Activated effector memory CD4-positive, alpha-beta T cell treated with anti-CD3 and anti-CD28 coated beads, Interleukin-2, amount 50 U/mL, for 16 hours (primary cell): ENCODE data around the gene CCNQ.

ENCODE experiments used
- DNase-seq: peaks from one replicate; pipeline ENCODE4 v3.0.0-alpha.2; 2020

Gene CCNQ

DNA sequence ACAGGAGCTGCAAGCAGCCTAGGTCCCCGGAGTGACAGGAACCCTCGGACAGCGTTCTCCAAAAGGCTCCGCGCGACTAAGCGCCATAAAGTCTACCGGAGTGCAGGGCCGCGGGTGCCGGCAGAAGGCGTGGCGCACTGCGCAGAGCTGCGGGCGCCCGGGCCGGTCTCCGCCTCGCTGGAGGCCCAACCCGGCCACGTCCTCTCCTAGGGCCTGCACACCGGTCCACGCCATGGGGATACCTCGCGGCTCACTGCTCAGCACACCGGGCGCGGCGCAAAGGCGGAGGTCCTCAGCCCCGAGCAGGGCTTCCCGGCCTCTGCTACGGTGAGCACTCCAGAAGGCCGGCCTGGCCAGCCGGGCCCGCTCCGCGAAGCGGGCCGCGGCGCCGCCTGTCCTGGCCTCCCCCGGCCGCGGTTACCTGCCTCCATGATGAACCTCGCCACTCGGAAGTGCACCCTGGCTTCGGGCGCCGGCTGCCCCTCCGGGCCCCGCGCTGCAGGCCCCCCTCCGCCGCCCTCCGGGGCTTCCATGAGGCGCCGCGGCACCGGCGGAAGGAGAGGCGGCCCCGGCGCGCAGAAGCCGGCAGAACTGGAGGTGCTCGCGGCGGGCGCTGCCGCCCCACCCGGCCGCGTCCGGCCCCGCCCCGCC lies at the start of gene CCNQ:
CCNQ (minus strand) TSS at position 599 of the 651 bp plus-strand sequence; CDS start at position 533, 66 bp downstream.
- peak; percentile 74 for DNase-seq

DNA sequence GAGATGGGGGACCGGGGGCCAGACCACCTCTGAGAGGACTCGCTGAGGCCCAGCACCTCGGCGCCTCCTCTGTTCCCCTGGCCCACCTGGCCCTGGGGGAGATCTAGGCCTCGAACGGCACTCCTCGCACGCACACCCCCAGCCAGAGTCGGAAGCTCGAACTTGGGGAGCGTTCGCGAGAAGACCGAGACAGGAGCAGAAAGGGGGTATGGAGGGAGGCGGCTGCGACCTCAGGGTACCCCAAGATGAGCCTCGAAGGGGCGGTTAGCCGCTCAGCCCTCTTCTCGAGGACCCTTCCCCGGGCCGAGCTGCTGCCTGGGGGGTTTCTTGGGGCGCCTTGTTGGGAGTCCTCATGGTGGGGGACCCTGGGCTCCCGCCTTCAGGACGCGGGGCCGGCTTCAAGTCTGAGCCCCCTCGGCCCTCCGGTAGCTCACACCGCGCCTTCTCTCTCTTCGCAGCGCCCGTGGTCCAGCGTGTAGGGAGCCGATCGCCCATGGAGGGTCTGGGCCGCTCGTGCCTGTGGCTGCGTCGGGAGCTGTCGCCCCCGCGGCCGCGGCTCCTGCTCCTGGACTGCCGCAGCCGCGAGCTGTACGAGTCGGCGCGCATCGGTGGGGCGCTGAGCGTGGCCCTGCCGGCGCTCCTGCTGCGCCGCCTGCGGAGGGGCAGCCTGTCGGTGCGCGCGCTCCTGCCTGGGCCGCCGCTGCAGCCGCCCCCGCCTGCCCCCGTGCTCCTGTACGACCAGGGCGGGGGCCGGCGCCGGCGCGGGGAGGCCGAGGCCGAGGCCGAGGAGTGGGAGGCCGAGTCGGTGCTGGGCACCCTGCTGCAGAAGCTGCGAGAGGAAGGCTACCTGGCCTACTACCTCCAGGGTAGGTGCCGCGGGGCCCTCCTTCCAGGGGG lies 48.8 kb upstream of the CCNQ start:
- DNase-seq = peak; percentile 45

DNA sequence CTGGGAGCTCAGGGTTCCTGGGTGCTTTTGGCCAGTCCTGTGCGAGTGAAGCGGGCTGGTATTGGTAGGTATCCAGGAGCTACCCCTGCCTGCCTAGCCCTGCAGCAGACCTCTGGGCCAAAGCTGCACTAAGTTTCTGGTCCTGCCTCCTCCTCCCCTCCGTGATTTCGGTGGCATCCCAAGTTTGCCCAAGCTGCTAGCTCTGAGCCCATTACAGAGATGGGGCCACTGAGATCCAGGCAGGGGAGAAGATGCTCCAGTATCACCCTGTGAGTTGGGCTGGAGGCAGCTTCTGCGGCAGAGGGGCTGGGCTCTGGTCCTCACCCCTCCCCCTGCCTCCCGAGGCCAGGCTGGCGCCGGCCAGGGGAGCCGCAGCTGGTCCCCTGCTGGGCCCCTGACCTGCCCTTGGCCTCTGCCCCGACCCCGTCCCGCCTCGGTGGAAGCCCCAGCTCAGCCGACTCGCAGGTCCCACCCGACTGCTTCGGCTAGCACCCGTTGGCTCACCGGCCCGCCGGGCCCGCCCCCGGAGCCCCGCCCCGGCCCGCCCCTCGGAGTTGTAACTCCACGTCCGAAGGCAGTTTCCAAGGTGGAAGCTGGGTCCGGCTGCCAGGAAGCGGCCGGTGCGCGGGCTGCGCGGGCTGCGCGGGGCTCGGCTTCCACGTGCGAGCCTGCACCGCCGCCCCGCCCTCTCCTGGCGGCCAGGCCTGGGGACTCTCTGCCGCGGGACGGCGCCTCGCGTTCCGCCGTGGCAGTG lies 47.9 kb upstream of the CCNQ start, which contains the start of gene DUSP9:
DUSP9 (plus strand) TSS at position 584 of the 754 bp plus-strand sequence. CDS start 751 bp downstream, outside the sequence.
- peak; percentile 62 for DNase-seq

DNA sequence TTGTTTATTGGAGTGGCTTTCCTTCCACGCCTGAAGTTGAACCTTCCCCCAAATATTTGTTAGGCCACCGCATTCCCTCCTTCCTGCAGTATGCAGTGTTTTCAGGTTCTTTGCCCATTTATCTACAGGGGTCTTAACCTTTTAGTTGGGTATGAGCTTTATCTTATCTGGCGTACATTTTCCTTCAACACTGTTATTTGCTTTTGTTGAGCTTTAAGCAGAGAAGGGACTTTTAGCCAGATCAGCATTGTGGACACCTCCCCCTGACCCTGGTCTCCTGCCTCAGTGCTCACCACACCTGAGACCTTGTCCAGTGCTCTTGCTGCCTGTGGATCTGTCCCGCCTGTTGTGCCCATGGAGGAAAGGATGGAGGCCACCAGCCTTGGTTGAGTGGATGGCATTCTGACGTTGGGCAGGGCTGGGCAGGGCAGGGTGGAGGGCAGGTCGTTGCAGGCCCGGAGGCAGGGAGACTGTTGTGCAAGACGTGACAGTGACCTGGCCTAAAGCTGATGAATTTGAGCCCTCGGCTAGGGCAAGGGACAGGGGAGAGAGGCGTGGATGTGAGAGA lies 47.1 kb upstream of the CCNQ start:
- DNase-seq = no peak

DNA sequence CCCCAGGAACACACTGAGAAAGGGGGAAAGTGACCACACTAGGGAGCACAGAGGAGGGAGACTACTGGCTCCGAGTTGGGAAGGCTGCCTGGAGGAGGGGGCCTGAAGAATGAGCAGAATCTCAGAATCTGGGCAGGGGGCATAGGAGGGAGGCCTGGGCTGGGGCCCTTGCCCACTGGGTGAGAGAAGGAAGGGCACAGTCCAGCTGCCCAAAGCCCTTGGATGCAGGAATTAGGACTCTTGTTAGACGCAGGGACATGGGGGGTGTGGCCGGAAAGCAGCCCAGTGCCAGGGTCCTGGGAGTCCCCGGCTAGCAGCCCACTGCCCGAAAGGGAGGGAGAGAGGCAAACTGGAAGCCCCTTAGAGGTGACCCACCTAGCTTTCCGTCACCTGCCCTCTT lies 46.2 kb upstream of the CCNQ start:
- DNase-seq = no peak

DNA sequence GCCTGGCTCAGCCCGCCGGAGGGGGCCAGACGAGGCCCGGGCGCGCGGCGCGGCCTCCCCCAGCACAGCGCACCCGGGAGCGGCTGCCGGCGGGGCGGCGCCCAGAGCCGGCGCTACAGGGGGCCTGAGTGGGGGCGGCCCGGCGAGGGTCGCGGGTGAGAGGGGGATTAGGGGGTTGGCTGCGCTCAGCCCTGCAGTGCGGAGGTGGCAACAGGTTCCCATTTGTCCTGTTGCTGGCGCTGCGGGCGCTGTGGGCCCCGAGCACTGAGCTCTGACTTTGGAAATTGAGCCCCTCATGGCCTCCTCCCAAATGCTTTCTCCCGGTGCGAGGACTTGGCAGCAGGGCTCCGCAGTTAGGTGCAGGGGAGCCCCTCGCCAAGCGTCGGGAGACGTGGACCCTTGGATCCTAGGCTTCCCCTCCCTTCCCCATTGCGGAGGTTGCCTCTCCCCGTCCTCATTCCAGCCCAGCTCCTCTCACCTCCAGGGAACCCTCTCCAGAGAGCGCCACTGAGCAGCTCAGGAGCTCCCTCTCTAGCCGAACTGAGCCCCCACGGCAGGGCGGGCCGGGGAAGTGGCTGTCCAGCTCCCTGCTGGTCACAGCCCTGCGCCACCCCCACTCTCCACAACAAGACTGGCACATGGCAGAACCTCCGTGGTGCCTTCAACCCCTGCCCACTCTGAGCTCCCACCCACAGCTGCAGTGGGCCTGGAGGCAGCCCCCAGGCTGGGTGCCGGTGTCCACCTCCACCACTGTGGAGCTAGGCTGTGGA lies 45.6 kb upstream of the CCNQ start:
- no peak for DNase-seq

DNA sequence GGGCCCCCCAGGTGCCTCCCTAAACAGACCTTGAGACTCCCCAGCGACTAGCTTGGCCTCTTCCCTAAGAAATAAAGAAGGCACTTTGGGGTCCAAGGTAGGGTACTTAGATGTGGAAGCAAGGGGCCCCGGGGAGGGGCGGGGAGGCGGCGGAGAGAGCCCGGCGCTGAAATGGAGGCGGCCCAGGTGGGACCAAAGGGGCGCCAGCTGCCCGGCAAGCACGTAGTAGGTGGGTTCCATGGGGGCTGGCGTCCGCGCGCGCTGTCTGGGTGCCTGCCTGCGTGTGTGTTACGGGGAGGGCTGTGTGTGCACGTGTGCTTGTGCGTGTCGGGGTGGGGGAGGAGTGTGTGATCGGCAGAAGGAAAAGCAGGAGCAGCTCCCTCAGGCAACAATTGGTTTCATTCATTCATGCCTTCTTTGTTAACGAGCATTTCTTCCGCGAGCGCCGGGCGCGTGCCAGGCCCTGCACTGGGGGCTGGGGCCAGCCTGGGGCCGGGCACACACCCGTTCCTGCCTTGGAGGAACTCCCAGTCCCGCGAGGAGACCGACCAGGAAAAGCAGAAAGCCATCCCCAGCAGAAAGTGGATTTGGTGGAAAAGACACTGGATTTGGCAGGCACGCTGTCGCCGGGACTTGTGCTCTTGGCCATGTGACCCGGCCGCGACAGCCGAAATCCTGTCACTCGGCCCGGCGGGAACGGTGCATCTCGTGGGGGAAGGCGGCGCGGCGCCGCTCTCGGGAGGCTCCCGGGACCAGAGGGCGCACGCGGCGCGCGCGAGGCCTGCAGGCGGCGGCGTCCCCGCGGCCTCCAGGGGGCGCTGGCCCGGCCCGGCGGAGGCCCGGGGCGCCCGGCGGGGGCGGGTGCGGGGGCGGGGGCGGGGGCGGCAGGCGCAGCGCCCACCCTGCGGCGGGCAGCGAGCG lies 44.8 kb upstream of the CCNQ start:
- peak; percentile 65 for DNase-seq

DNA sequence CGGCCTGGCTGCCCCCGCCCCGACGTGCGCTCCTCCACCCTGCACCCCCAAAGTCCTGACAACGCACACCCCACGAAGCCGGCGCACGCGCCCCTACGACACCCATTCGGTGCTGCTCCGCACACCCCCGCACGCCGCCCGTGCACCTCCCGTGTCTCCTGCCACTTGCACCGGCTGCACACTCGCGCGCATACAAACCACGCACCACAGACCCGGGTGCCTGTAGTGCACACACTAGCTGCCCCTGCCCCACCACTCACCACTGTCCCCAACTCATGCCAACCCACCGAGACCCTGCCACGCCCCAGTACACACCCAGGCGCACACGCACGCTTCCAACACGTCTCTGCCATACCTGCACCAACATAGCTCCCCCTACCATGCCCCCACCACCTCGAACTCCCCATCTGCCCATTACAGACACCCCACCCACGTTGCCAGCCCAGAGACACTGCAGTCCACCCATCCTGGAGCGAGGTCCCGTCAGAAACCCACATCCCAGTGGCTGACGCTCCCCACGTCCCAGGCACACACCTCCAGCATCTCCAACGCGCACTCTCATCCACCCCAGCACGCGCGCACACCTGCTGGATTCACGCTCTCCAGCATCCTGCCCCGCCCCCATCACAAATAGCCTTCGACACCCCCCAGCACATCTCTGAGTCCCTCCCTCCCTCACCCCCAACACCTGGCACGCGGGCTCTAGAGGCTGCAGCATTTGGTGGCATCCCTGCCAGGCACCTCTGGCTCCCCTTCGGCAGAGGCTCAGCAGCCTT lies 43.9 kb upstream of the CCNQ start:
- DNase-seq = no peak

DNA sequence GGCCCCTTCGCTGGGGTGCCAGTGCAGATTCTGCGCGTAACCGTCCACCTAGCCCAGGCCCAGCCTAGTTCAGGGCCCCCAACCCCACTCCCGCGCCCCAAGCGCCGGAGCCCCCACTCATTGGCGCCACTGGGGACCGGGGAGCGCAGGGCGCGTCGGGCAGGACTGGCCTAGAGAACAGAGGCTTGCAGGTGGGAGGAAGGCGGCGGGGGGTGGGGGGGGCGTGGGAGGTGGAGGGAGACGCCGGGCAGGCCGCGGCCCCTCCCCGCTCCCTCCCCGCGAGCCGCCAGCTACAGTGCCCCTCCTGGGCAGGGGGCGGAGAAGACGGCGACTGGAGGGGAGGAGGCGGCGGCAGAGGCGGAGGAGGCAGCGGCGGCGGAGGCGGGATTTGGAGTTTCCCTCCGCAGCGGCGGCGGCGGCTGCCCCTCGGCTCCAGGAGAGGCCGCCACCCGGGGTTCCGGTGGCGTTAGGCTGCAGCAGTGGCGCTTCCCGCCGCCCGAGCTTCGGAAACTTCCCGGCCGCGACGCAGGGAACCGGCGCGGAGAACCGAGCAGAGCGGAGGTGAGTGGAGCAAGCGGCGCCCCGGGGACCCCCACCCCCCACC lies 43.2 kb upstream of the CCNQ start:
- no peak for DNase-seq

DNA sequence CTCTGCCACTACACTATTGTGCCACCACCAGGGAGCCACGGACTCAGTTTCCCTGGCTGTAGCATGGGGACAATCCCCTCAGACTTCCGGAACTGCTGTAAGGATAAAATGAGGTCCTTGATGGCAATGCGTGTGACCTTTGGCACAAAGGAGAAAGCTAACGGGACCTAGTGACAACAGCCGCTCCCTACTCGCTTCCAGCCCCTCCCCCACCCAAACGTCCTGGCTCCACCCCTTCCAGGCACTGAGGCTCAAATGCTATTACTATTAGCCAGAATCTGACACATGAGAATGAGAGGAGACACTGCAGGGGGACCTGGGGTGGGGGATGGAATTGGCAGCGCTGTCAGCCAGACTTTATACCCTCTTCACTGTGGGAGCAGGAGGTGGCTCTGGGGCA lies 42.7 kb upstream of the CCNQ start:
- DNase-seq = no peak

DNA sequence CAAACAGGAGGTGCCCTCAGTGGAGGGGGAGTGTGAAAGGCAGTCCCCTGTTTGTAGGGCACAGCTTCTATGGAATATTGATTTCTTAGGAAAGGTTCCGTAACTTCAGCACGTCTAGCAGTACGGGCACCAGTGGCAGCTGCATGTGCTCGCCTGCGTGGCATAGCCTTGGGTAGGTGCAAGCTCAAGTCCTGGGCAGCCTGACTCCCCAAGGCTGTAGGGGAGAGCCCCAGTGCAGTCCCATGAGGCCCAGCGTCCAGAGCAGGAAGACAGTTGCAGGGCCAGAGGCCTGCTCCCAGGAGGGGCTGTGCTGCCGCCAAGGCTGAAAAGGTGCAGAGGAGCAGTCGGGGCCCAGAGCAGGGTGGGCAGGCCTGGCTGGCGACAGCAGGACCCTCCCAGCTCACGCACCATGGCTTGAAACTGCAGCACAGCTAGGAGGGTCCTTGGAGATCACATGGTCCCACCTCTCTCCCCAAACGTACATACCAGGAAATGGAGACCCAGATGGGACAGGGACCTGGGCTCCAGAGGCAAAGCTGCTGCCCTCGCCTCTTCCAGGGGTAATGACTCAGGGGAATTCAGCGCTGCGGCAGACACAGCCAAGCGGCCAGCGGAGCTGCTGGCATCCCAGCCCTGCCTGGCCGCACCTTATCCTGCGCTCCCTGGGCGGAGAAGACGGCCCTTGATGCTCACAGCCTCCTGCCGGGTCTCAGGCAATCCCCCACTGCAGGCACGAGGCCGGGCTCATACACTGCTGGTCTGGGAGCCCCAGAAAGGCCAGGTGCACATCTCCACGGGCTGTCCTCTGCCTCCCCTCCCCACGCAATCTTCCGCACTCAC lies 42.0 kb upstream of the CCNQ start:
- DNase-seq = no peak

DNA sequence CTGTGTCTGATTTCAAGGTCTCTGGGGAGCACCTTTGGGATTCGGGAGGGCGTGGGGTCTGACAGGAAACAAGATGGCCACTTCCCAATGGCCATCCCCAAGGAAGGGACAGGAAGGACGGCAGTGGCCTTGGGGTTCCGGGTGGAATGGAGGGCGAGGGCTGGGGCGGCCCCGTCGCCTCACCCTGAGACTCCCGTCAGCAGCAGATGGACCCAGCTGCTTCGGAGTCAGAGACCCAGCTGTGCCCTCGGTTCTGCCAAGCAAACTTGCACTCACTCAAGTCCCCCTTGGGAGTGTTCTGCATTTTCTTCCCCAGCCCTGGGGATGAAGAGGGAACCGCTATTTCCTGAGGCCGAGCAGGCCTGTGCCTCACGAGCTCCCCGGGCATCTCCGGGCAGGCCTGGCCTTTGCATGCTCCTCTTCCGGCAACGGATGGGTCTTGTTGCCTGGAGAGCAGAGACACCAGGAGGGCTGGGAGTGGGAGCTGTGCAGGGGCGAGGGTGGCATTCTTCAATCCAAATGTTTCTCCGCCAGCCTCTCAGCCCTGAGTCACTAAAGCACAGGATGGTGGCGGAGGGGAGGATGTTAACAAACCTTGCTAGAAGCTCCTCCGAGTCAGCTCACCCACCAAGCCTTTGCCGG lies 41.2 kb upstream of the CCNQ start:
- DNase-seq = no peak

DNA sequence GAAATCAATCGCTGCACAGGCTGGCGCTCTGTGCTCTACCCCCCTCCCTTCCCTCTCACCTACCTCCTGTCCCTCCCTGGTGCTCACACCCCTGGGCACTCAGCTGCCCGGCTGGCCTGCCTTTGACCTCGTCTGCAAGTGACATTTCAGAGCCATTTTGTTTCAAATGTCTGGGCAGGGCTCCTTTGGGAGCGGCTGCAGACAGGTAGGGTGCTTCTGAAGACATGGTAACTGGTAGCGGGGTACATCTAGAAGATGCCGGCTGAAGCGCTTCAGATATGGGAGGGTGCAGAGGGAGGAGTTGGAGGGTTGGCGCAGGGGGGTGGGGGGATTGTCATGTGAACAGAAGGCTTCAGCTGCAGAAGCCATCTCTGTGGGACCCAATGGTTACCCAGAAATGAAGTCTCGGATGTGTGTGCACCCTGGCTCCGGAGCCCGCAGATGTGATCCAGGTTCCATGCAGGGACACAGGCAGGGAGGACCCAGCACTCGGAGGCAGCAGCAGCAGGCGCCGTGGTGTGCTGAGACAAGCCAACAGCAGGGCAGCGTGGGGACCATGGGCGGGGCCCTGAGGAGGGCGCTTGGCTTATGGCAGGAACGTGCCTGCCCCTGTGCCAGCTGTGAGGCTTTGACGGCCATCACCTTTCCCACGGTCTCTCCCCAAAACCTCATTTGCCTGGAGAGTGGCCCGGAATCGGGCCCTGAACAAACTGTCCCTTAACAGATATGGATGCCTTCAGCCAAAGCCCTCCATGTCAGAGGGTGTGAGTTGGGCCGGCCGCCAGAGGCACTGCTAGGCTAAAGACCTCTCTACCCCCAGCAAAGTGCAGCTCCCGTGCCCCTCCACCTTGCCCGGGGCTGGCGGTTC lies 40.5 kb upstream of the CCNQ start:
- DNase-seq = no peak

DNA sequence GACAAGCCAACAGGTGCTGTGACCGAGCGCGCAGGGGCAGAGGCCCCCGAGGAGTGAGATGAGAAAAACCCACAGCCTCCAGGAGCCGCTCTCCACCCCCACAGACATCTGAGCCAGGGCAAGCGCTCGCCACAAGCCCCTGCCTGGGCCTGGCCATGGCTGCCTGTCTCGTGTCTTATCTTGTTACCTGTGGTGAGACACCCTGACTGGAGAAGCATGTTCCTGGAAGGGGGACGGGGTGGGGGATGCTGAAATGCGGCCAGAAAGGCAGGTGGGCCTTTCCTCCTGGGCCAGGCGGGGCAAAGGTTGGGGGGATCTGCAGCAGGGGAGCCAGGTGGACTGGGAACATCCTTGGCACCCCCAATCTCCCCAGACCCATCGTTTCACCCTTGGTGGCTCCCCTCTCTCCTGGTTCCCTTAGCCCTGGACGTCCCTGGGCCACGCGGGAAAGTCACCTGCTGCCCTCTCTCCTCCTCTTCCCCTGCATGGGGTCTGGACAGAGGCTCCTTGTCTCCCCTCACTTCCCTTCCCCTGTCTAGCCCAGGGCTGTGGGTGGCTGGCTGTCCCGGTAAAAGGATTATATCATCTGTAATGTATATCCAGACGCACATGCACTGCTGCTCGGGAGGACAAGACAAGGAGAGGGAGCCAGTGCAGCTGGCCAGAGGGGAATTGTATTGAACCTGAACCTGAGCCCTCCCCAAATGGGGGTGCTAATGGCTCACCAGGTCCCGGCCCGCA lies 39.7 kb upstream of the CCNQ start:
- no peak for DNase-seq

DNA sequence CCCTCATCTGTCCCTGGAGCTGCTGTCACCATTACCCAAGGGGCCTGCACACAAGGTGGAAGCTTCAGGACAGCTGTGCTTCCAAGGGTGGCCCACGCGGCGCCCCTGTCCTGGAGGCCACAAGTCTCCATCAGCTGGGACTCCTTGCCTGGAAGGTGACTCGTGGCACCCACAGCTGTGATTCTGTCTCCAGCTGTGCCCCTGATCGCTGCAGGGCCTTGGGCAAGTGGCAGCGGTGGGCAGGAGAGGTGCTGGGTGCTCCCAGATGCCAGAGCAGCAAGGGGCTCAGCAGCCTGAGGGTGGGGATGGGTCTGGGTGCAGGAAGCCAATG lies 39.1 kb upstream of the CCNQ start:
- DNase-seq = no peak

DNA sequence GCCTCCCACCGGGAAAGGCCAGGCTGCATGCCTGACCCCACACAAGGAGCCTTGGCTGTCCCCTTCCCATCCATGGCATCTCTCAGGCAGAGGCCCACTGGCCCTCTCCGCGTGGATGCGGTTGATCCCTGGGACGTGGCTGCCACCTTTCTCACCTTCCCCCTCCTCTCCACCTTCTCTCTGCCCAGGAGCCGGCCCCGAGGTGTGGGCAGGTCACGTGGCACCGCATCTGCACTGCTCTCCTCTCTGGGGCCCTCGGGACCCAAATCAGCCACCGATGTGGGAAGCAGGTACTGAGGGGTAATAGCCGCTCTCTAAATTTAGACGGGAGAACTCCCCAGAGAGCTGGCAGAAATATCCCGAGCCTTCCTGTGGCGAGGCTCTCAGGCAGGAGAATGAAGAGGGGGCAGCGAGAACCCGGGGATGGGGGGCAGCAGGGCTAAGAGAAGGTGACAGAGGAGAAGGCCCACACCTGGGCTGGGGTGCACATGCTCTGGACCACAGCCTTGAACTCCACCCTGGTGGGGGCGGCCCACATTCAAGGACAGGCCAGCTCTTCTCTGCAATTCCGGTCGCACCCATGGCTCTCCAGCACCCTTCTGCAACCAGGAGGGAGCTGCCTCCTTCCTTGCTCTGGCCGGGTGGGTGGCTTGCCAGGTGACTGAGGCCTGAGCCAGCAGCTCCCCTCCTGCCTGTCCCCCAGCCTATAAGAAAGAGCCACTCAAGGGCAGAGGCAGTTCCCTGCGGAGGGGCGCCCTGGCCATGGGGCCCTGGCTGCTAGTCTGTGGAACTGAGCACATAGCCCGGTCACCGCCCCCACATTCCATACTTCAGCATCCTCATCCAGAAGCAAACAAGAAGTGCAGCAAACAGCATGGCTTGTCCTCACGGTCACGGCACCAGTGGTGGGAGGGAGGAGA lies 38.4 kb upstream of the CCNQ start:
- DNase-seq = no peak
